Liver (tissue), 9 donors: ENCODE results near the gene RNF111. TPM values are rescaled to one million over a fixed set of nuclear protein-coding genes. Genes with fewer than 3 reads are reported as not detected.

Experiments
- DNase-seq: peaks from one replicate; pipeline ENCODE4 v3.0.0-alpha.2; 2017; ENCODE audit warnings: low spot score
- H3K27ac ChIP-seq, 2 donors: one replicate each; pipeline ENCODE4 v1.7.0; 2013; ENCODE audit warnings: inconsistent platforms in 2 of 2, low read length in 2 of 2, control low read depth in 1 of 2, low read depth in 1 of 2, mild to moderate bottlenecking in 1 of 2
- H3K27me3 ChIP-seq, 4 donors: one replicate each; pipeline versions ENCODE4 v1.6.1 to v1.7.0; 2013; ENCODE audit warnings: low read length in 3 of 4, inconsistent platforms in 1 of 4, mild to moderate bottlenecking in 1 of 4, moderate library complexity in 1 of 4; ENCODE audit not compliant: control insufficient read depth in 4 of 4, insufficient read depth in 4 of 4
- H3K36me3 ChIP-seq, 4 donors: one replicate each; pipeline versions ENCODE4 v1.6.1 to v1.7.0; 2013; ENCODE audit warnings: low read length in 3 of 4, mild to moderate bottlenecking in 3 of 4, low read depth in 1 of 4, moderate library complexity in 1 of 4; ENCODE audit not compliant: control insufficient read depth in 4 of 4, insufficient read depth in 3 of 4
- H3K4me1 ChIP-seq, 4 donors: one replicate each; pipeline versions ENCODE4 v1.6.1 to v1.7.0; 2013; ENCODE audit warnings: low read length in 3 of 4, mild to moderate bottlenecking in 3 of 4, moderate library complexity in 1 of 4; ENCODE audit not compliant: control insufficient read depth in 4 of 4, insufficient read depth in 4 of 4
- H3K4me3 ChIP-seq, 3 donors: one replicate each; pipeline versions ENCODE4 v1.6.1 to v1.7.0; 2013; ENCODE audit warnings: low read length in 3 of 3, control low read depth in 1 of 3, low read depth in 1 of 3, mild to moderate bottlenecking in 1 of 3
- H3K9ac ChIP-seq, 2 donors: one replicate each; pipeline ENCODE4 v1.7.0; 2013; ENCODE audit warnings: low read length in 2 of 2, mild to moderate bottlenecking in 2 of 2, moderate library complexity in 2 of 2, control low read depth in 1 of 2, low read depth in 1 of 2
- H3K9me3 ChIP-seq, 4 donors: one replicate each; pipeline versions ENCODE4 v1.6.1 to v1.7.0; 2013; ENCODE audit warnings: low read length in 3 of 4; ENCODE audit not compliant: control insufficient read depth in 4 of 4
- EGR1 ChIP-seq, 2 donors: IDR thresholded peaks; 2 replicates each; pipeline ENCODE4 v1.6.1; 2016 to 2018; ENCODE audit warnings: antibody characterized with exemption in 2 of 2, low read depth in 2 of 2
- FOXA2 ChIP-seq: IDR thresholded peaks from 2 replicates; pipeline ENCODE4 v1.6.1; 2016; ENCODE audit warnings: antibody characterized with exemption
- GABPA ChIP-seq, 2 donors: IDR thresholded peaks in 1 of 2; conservative IDR thresholded peaks in 1 of 2; 2 replicates each; pipeline ENCODE4 v1.6.1; 2016; ENCODE audit warnings: antibody characterized with exemption in 2 of 2, mild to moderate bottlenecking in 1 of 2, moderate library complexity in 1 of 2
- HNF4A ChIP-seq, 2 donors: conservative IDR thresholded peaks; 2 replicates each; pipeline ENCODE4 v1.6.1; 2016; ENCODE audit warnings: antibody characterized with exemption in 2 of 2, mild to moderate bottlenecking in 2 of 2
- HNF4G ChIP-seq: IDR thresholded peaks from 2 replicates; pipeline ENCODE4 v1.6.1; 2016; ENCODE audit warnings: antibody characterized with exemption
- JUND ChIP-seq, 2 donors: IDR thresholded peaks; 2 replicates each; pipeline ENCODE4 v1.6.1; 2016; ENCODE audit warnings: antibody characterized with exemption in 2 of 2
- NR2F2 ChIP-seq: IDR thresholded peaks from 2 replicates; pipeline ENCODE4 v1.6.1; 2016; ENCODE audit warnings: antibody characterized with exemption
- RAD21 ChIP-seq, 2 donors: IDR thresholded peaks; 2 replicates each; pipeline ENCODE4 v1.6.1; 2016; ENCODE audit warnings: antibody characterized with exemption in 2 of 2, mild to moderate bottlenecking in 2 of 2
- RXRA ChIP-seq, 2 donors: IDR thresholded peaks; 2 replicates each; pipeline ENCODE4 v1.6.1; 2017 to 2018; ENCODE audit warnings: antibody characterized with exemption in 2 of 2, mild to moderate bottlenecking in 1 of 2
- SP1 ChIP-seq: IDR thresholded peaks from 2 replicates; pipeline ENCODE4 v1.6.1; 2018; ENCODE audit warnings: antibody characterized with exemption, mild to moderate bottlenecking
- TAF1 ChIP-seq: conservative IDR thresholded peaks from 2 replicates; pipeline ENCODE4 v1.6.1; 2016; ENCODE audit warnings: antibody characterized with exemption, mild to moderate bottlenecking
- YY1 ChIP-seq: IDR thresholded peaks from 2 replicates; pipeline ENCODE4 v1.6.1; 2016; ENCODE audit warnings: antibody characterized with exemption, mild to moderate bottlenecking
- WGBS: extraction: QIAGEN DNeasy Blood & Tissue Kit; methylation state at CpG from one replicate; pipeline ENCODE4 v1.1.7; 2013; 5-methylcytosine and 5-hydroxymethylcytosine counted together
- polyA plus RNA-seq, 2 donors: library from polyadenylated mRNA; stranded (reverse) in 1 of 2; unstranded in 1 of 2; fragments of 200-250 nt in 1 of 2; fragments of >200 nt in 1 of 2; fragmentation: Nextera tagmentation in 1 of 2; extraction: Ambion mirVana in 1 of 2; gene quantifications; one replicate each; pipeline versions ENCODE4 v1.2.1 to v1.2.3, GENCODE V29; 2013 to 2015
- total RNA-seq, 2 donors: library from RNA; depleted of rRNA; stranded (reverse); fragments of >200 nt; gene quantifications; one replicate each; pipeline ENCODE4 v1.2.3, GENCODE V29; 2014
- TF ChIP-seq, protein P1 (sequence below): IDR thresholded peaks from 2 replicates; pipeline ENCODE4 v1.6.1; 2016; ENCODE audit warnings: antibody characterized with exemption
- TF ChIP-seq, protein P2 (sequence below): IDR thresholded peaks from 2 replicates; pipeline ENCODE4 v1.6.1; 2016; ENCODE audit warnings: antibody characterized with exemption
- TF ChIP-seq, protein P3 (sequence below): IDR thresholded peaks from 2 replicates; pipeline ENCODE4 v1.6.1; 2016; ENCODE audit warnings: antibody characterized with exemption, mild to moderate bottlenecking
- TF ChIP-seq, protein P4 (sequence below): fragments of 150-350 bp; IDR thresholded peaks from 2 replicates; pipeline ENCODE4 v1.5.1; 2017; ENCODE audit warnings: improper control_type of control experiment, low read depth, low read length; ENCODE audit not compliant: missing input control
- donor health status: healthy.
- donor health status: healthy.
- donor health status: healthy.
- donor health status: healthy.
- donor health status: healthy.

The RNF111 gene
- total and polyA plus RNA-seq, 4 donors = 5.1 to 16.9 (median 10.4) TPM

DNA sequence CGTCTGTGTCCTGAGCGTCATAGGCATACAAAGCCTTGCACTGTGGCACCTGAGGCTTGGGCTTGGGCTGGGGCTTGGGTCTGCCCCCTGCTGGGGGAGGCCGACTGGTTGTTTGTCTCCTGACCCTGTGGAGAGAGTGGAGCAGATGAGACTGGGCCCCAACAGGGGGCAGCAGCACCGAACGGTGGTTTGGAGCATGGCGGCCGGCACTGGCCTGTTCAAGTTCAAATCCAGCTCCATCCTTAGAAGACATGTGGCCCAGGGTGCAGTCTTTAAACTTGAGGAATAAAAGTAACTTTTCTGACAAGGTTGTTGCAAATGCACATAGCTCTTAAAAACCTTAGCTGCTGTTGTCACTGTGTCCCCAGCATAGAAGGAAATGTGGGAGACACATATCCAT is 150.8 kb downstream of the RNF111 start:
- peak; percentile 56 for DNase-seq
- peaks cover 9 to 46% (median 34%) of the 10 kb centered on the region in 4 donors for H3K36me3 ChIP-seq

DNA sequence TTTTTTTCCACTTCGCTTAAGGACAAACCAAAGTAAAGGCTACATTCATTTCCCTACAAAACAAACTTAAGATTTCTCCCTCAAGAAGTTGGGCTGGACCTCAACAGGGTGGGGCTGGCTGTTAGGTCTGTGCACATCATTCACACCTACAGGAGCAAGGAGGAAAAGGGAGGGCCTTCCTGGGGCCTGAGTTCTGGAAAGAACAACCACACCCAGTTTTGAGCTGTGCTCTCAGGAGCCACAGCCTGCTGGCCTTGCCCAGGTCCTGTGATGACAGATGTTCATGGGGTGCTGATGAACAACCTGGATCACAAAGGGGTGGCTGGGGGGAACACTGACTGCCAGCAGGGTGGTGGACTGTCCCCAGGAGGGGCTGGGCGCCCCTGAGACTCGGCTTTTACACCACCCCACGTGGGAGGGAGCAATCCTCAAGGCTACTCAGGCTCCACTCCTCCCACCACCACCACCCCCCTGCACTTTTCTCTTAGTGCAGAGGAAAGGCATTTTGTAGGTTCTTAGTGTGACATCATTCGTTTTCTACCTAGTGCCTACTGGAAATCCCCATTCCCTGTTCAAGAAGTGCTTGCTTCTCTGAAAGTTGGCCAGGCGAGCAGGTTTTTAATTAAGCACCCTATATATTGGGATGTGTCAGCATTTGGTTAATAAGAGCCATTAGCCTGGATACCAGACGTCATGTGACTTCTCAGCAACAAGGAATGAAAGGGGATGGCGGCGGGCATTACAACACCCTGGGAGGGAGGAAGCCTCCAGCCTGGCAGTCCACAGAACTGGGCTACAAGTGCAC is 153.2 kb downstream of the RNF111 start:
- no peak for DNase-seq
- Histone ChIP-seq H3K36me3 (peaks cover 9 to 44% (median 22%) of the 10 kb centered on the region in 4 donors), H3K27me3 (no peaks in the 10 kb centered on the region), H3K4me1 (no peaks in the 10 kb centered on the region), H3K9ac (no peak overlapping the region), H3K9me3 (no peaks in the 10 kb centered on the region), H3K4me3 (no peak overlapping the region), H3K27ac (no peak overlapping the region)
- TF ChIP-seq RAD21 (IDR thresholded peaks at IDR 0.05) (no peak), HNF4G (no peak), NR2F2 (no peak), RXRA (IDR thresholded peaks at IDR 0.05) (no peak), JUND (IDR thresholded peaks at IDR 0.05) (no peak), HNF4A (conservative IDR thresholded peaks at IDR 0.05) (no peak), SP1 (no peak), FOXA2 (no peak), GABPA (IDR thresholded peaks at IDR 0.05 in 1 of 2, conservative IDR thresholded peaks at IDR 0.05 in 1 of 2) (no peak), EGR1 (IDR thresholded peaks at IDR 0.05; ENCODE audit: low read depth in 2 of 2) (no peak), YY1 (no peak)
- TF ChIP-seq, protein P1, sequence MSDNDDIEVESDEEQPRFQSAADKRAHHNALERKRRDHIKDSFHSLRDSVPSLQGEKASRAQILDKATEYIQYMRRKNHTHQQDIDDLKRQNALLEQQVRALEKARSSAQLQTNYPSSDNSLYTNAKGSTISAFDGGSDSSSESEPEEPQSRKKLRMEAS = no peak
- TF ChIP-seq, protein P2, sequence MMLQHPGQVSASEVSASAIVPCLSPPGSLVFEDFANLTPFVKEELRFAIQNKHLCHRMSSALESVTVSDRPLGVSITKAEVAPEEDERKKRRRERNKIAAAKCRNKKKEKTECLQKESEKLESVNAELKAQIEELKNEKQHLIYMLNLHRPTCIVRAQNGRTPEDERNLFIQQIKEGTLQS = no peak
- TF ChIP-seq, protein P3, sequence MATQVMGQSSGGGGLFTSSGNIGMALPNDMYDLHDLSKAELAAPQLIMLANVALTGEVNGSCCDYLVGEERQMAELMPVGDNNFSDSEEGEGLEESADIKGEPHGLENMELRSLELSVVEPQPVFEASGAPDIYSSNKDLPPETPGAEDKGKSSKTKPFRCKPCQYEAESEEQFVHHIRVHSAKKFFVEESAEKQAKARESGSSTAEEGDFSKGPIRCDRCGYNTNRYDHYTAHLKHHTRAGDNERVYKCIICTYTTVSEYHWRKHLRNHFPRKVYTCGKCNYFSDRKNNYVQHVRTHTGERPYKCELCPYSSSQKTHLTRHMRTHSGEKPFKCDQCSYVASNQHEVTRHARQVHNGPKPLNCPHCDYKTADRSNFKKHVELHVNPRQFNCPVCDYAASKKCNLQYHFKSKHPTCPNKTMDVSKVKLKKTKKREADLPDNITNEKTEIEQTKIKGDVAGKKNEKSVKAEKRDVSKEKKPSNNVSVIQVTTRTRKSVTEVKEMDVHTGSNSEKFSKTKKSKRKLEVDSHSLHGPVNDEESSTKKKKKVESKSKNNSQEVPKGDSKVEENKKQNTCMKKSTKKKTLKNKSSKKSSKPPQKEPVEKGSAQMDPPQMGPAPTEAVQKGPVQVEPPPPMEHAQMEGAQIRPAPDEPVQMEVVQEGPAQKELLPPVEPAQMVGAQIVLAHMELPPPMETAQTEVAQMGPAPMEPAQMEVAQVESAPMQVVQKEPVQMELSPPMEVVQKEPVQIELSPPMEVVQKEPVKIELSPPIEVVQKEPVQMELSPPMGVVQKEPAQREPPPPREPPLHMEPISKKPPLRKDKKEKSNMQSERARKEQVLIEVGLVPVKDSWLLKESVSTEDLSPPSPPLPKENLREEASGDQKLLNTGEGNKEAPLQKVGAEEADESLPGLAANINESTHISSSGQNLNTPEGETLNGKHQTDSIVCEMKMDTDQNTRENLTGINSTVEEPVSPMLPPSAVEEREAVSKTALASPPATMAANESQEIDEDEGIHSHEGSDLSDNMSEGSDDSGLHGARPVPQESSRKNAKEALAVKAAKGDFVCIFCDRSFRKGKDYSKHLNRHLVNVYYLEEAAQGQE = no peak
- TF ChIP-seq, protein P4, sequence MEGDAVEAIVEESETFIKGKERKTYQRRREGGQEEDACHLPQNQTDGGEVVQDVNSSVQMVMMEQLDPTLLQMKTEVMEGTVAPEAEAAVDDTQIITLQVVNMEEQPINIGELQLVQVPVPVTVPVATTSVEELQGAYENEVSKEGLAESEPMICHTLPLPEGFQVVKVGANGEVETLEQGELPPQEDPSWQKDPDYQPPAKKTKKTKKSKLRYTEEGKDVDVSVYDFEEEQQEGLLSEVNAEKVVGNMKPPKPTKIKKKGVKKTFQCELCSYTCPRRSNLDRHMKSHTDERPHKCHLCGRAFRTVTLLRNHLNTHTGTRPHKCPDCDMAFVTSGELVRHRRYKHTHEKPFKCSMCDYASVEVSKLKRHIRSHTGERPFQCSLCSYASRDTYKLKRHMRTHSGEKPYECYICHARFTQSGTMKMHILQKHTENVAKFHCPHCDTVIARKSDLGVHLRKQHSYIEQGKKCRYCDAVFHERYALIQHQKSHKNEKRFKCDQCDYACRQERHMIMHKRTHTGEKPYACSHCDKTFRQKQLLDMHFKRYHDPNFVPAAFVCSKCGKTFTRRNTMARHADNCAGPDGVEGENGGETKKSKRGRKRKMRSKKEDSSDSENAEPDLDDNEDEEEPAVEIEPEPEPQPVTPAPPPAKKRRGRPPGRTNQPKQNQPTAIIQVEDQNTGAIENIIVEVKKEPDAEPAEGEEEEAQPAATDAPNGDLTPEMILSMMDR = no peak
- 91% methylated on average over 9 of the region's 9 CpGs for WGBS

More for the DNA sequence above, 150.8 kb downstream of the RNF111 start:
- Histone ChIP-seq H3K27ac (no peak overlapping the region), H3K9me3 (no peaks in the 10 kb centered on the region), H3K4me3 (no peak overlapping the region), H3K9ac (no peak overlapping the region), H3K27me3 (no peaks in the 10 kb centered on the region), H3K4me1 (no peaks in the 10 kb centered on the region)
- 71% methylated on average over 7 of the region's 7 CpGs for WGBS
- TF ChIP-seq, protein P4 = peak; percentile 44
- peak; percentile 48 to 80 for TF ChIP-seq RAD21 (IDR thresholded peaks at IDR 0.05)
- TF ChIP-seq, protein P1 = no peak
- no peak for TF ChIP-seq TAF1
